HG03432 (cell line): ENCODE data around the gene MROH2A.
A peak's percentile ranks its signal among the peaks of the same experiment; 100 is the strongest.
"Not testable (repeated sequence)": the region's sequence is repeated elsewhere in the genome, so short reads cannot be mapped to it uniquely, and the experiment has no call there.

Experiments
- ATAC-seq: cut with Tn5 transposase; IDR thresholded peaks from one replicate; pipeline ENCODE4 v1.9.1; 2021; ENCODE audit warnings: mild to moderate bottlenecking, moderate library complexity; ENCODE audit not compliant: unreplicated experiment

MROH2A gene

GRCh38 chr2:233852056-233852455 lies 73.9 kb downstream of the MROH2A start:
- ATAC-seq, result no peak

- ATAC-seq, result no peak
Measured at GRCh38 chr2:233853353-233853752, 75.2 kb downstream of the MROH2A start.

GRCh38 chr2:233853883-233854240 lies 75.7 kb downstream of the MROH2A start:
- peak; percentile 3 for ATAC-seq

GRCh38 chr2:233854241-233854981 lies 76.3 kb downstream of the MROH2A start, which contains the start of gene HJURP:
Gene HJURP, minus strand, starts transcription at chr2:233854535. Its CDS starts 35 bp downstream, at chr2:233854500.
- ATAC-seq, result peak; percentile 99

- no peak for ATAC-seq
Measured at GRCh38 chr2:233855345-233855744, 77.2 kb downstream of the MROH2A start.

GRCh38 chr2:233856184-233856583 lies 78.1 kb downstream of the MROH2A start:
- ATAC-seq, result no peak

- ATAC-seq, result no peak
Measured at GRCh38 chr2:233857511-233858141, 79.5 kb downstream of the MROH2A start.

- ATAC-seq, result no peak
Measured at GRCh38 chr2:233858331-233858730, 80.2 kb downstream of the MROH2A start.

GRCh38 chr2:233862261-233862768 lies 84.2 kb downstream of the MROH2A start:
- ATAC-seq, result no peak

GRCh38 chr2:233865838-233866237 lies 87.7 kb downstream of the MROH2A start:
- ATAC-seq, result no peak

- ATAC-seq, result no peak
Measured at GRCh38 chr2:233866479-233866878, 88.3 kb downstream of the MROH2A start.

- peak; percentile 85 for ATAC-seq
Measured at GRCh38 chr2:233867993-233868532, 89.9 kb downstream of the MROH2A start, which contains the start of gene MSL3B. Gene MSL3B, minus strand, starts transcription at chr2:233868386.

- no peak for ATAC-seq
Measured at GRCh38 chr2:233871432-233871831, 93.3 kb downstream of the MROH2A start.

- not testable (repeated sequence) for ATAC-seq
Measured at GRCh38 chr2:233872125-233872524, 94.0 kb downstream of the MROH2A start.

GRCh38 chr2:233882353-233882752 lies 104.2 kb downstream of the MROH2A start:
- ATAC-seq, result no peak
